Nephron progenitor cell (in vitro differentiated cells): ENCODE measurements around the gene DEDD.
A peak's percentile ranks its signal among the peaks of the same experiment; 100 is the strongest.

Source experiments
- DNase-seq: peaks from one replicate; pipeline ENCODE4 v3.0.0; 2021
- H3K27ac Mint-ChIP-seq: 2 replicates; pipeline ENCODE4 v1.8.0; 2021; ENCODE audit warnings: mild to moderate bottlenecking, moderate library complexity, mixed read lengths
- H3K27me3 Mint-ChIP-seq: 2 replicates; pipeline ENCODE4 v1.8.0; 2021; ENCODE audit warnings: mild to moderate bottlenecking, low read depth, mixed read lengths; ENCODE audit not compliant: poor library complexity
- H3K36me3 Mint-ChIP-seq: 2 replicates; pipeline ENCODE4 v1.8.0; 2021; ENCODE audit warnings: low read depth, mixed read lengths
- H3K4me1 Mint-ChIP-seq: 2 replicates; pipeline ENCODE4 v1.8.0; 2021; ENCODE audit warnings: mixed read lengths
- H3K4me3 Mint-ChIP-seq: 2 replicates; pipeline ENCODE4 v1.8.0; 2021; ENCODE audit warnings: mild to moderate bottlenecking, moderate library complexity, mixed read lengths
- H3K9me3 Mint-ChIP-seq: 2 replicates; pipeline ENCODE4 v1.8.0; 2021; ENCODE audit warnings: mild to moderate bottlenecking, moderate library complexity, mixed read lengths
- CTCF ChIP-seq: fragments of 200-600 bp; sonication (generic); IDR thresholded peaks from 2 replicates; pipeline ENCODE4 v1.5.0; 2021; ENCODE audit warnings: antibody characterized with exemption

DEDD gene

GRCh38 chr1:161098210-161099068 is 34.0 kb downstream of the DEDD start, which contains the start of gene KLHDC9:
KLHDC9 (plus strand) TSS chr1:161098361; CDS start chr1:161098536, 175 bp downstream.
- peak within 1 kb of the TSS; percentile 94 for H3K27ac Mint-ChIP-seq
- H3K4me1 Mint-ChIP-seq, result peaks cover 21% of the 10 kb centered on the region
- H3K4me3 Mint-ChIP-seq, result peak within 1 kb of the TSS; percentile 91
- peak; percentile 88 for DNase-seq
- H3K9me3 Mint-ChIP-seq, result no peaks in the 10 kb centered on the region
- H3K36me3 Mint-ChIP-seq, result peaks cover 21% of the 10 kb centered on the region
- peak; percentile 2 for TF ChIP-seq CTCF
- peaks cover 22% of the 10 kb centered on the region for H3K27me3 Mint-ChIP-seq

- no peak overlapping the region for H3K4me3 Mint-ChIP-seq
- H3K27me3 Mint-ChIP-seq, result peaks cover 25% of the 10 kb centered on the region
- no peak for DNase-seq
- no peak overlapping the region for H3K27ac Mint-ChIP-seq
- peaks cover 29% of the 10 kb centered on the region for H3K4me1 Mint-ChIP-seq
- TF ChIP-seq CTCF, result no peak
- no peaks in the 10 kb centered on the region for H3K9me3 Mint-ChIP-seq
- peaks cover 12% of the 10 kb centered on the region for H3K36me3 Mint-ChIP-seq
Observed at GRCh38 chr1:161096530-161096929, 35.9 kb downstream of the DEDD start.

- H3K27ac Mint-ChIP-seq, result no peak overlapping the region
- H3K9me3 Mint-ChIP-seq, result no peaks in the 10 kb centered on the region
- H3K4me3 Mint-ChIP-seq, result no peak overlapping the region
- H3K36me3 Mint-ChIP-seq, result peaks cover 9% of the 10 kb centered on the region
- peaks cover 25% of the 10 kb centered on the region for H3K27me3 Mint-ChIP-seq
- peaks cover 31% of the 10 kb centered on the region for H3K4me1 Mint-ChIP-seq
- TF ChIP-seq CTCF, result no peak
- DNase-seq, result no peak
Observed at GRCh38 chr1:161096015-161096414, 36.5 kb downstream of the DEDD start.

- H3K4me1 Mint-ChIP-seq, result peaks cover 31% of the 10 kb centered on the region
- H3K4me3 Mint-ChIP-seq, result no peak overlapping the region
Observed at GRCh38 chr1:161095230-161095629, 37.2 kb downstream of the DEDD start.

GRCh38 chr1:161094481-161094880 is 38.0 kb downstream of the DEDD start:
- no peak for TF ChIP-seq CTCF
- Mint-ChIP-seq H3K9me3 (no peaks in the 10 kb centered on the region), H3K27me3 (peaks cover 25% of the 10 kb centered on the region), H3K4me3 (no peak overlapping the region), H3K4me1 (peaks cover 27% of the 10 kb centered on the region), H3K36me3 (no peaks in the 10 kb centered on the region), H3K27ac (no peak overlapping the region)
- no peak for DNase-seq

More at GRCh38 chr1:161095230-161095629, 37.2 kb downstream of the DEDD start:
- Mint-ChIP-seq H3K36me3 (peaks cover 7% of the 10 kb centered on the region), H3K27me3 (peaks cover 25% of the 10 kb centered on the region), H3K27ac (no peak overlapping the region), H3K9me3 (no peaks in the 10 kb centered on the region)
- DNase-seq, result no peak
- TF ChIP-seq CTCF, result no peak

GRCh38 chr1:161092621-161093028 is 39.8 kb downstream of the DEDD start:
- Mint-ChIP-seq H3K9me3 (no peaks in the 10 kb centered on the region), H3K27me3 (peaks cover 21% of the 10 kb centered on the region), H3K4me1 (peaks cover 14% of the 10 kb centered on the region), H3K27ac (no peak overlapping the region), H3K4me3 (no peak overlapping the region), H3K36me3 (no peaks in the 10 kb centered on the region)
- no peak for TF ChIP-seq CTCF
- DNase-seq, result no peak
